Gastroesophageal sphincter (tissue), 3 donors: ENCODE measurements around the gene DIP2C.
"Not testable (repeated sequence)": the region's sequence is repeated elsewhere in the genome, so short reads cannot be mapped to it uniquely, and the experiment has no call there.

Experiments used
- POLR2A ChIP-seq, 2 donors: fragments of 450-650 bp; IDR thresholded peaks; one replicate each; pipeline ENCODE4 v1.6.1; 2017; ENCODE audit warnings: antibody characterized with exemption in 2 of 2, mild to moderate bottlenecking in 2 of 2, moderate library complexity in 1 of 2
- TF ChIP-seq, protein P1 (sequence below), 4 experiments: fragments of 200-600 bp in 2 of 4; fragments of 450-650 bp in 2 of 4; sonication (generic) in 1 of 4; IDR thresholded peaks; one replicate each; pipeline ENCODE4 v1.5.1; 2017 to 2019; ENCODE audit warnings: antibody characterized with exemption in 4 of 4, mild to moderate bottlenecking in 2 of 4, moderate library complexity in 2 of 4

DNA sequence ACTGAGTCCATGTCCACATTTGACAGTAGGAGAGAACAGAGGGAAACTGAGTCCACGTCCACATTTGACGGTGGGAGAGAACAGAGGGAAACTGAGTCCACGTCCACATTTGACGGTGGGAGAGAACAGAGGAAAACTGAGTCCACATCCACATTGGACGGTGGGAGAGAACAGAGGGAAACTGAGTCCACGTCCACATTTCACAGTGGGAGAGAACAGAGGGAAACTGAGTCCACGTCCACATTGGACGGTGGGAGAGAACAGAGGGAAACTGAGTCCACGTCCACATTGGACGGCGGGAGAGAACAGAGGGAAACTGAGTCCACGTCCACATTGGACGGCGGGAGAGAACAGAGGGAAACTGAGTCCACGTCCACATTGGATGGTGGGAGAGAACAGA, 42.4 kb downstream of the DIP2C start:
- TF ChIP-seq, protein P1, sequence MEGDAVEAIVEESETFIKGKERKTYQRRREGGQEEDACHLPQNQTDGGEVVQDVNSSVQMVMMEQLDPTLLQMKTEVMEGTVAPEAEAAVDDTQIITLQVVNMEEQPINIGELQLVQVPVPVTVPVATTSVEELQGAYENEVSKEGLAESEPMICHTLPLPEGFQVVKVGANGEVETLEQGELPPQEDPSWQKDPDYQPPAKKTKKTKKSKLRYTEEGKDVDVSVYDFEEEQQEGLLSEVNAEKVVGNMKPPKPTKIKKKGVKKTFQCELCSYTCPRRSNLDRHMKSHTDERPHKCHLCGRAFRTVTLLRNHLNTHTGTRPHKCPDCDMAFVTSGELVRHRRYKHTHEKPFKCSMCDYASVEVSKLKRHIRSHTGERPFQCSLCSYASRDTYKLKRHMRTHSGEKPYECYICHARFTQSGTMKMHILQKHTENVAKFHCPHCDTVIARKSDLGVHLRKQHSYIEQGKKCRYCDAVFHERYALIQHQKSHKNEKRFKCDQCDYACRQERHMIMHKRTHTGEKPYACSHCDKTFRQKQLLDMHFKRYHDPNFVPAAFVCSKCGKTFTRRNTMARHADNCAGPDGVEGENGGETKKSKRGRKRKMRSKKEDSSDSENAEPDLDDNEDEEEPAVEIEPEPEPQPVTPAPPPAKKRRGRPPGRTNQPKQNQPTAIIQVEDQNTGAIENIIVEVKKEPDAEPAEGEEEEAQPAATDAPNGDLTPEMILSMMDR (IDR thresholded peaks at IDR 0.05): not testable (repeated sequence)
- not testable (repeated sequence) for TF ChIP-seq POLR2A (IDR thresholded peaks at IDR 0.05)
